Activated T-cell treated with anti-CD3 and anti-CD28 coated beads for 1 hour (primary cell): ENCODE results near the gene GPR78.
"Not testable (repeated sequence)": the region's sequence is repeated elsewhere in the genome, so short reads cannot be mapped to it uniquely, and the experiment has no call there.

ENCODE experiments used
- DNase-seq: peaks from one replicate; pipeline ENCODE4 v3.0.0-alpha.2; 2020; ENCODE audit warnings: low read depth

Gene GPR78

DNA sequence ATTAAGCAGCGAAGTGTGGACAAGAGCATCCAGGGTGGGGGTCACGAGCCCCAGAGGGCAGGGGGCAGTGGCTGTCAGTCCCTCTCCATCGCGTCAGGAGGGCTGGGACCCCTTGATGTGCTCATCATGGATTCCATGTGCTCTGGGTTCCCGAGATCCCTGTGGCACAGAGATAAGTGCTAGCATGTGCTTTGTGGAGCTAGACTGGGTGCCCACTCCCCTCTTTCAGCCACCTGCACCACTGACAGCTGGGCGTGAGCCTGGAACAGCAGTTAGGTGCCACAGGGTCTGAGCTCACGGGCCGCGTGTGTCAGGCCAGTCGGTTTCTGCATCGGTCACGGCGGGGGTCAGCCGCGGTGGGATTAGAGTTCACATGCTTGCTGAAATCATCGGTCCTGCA is 36.6 kb downstream of the GPR78 start:
- no peak for DNase-seq

DNA sequence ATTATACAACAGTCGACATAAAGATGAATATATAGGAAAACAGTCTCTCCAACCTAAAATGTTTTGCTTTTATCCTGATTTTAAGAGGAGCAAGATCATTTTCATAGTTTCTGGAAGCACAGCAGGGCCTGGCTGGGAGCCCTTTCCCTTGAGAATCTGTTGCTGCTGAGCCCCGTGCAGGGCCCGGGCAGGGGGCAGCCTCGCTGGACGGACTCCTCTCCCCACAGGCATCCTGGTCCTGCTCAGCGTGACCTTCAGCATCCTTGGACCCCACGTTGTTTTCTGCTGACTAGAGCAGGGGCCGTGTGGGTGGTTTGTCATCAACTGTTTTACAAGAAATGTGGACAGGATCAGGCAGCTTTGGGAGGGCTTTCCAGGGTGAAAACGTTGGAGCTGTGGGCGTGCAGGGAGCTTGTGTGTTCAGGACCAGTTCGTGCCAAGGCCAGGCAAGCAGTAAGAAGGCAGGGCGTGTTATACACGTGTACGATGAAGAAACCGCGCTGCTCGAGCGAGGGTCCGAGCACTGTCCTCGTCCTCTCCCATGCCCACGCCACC is 37.4 kb downstream of the GPR78 start:
- DNase-seq = no peak

DNA sequence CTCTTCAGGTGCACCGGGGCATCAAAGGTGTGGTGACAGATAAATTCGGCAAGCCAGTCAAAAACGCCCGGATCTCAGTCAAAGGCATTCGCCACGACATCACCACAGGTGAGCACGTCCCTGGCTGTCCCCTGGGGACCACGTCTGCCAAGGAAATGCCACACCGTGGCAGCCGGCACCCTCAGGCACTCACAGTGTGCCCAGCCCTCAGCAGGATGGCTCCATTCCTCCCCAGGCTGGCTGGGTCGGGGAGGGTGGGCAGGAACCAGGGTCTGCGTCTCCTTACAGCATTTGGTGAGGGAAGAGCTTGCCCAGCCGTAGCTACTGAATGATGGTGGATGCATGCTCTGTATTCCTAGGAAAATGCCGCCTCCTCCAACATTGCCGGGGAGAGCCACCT is 38.2 kb downstream of the GPR78 start:
- no peak for DNase-seq

DNA sequence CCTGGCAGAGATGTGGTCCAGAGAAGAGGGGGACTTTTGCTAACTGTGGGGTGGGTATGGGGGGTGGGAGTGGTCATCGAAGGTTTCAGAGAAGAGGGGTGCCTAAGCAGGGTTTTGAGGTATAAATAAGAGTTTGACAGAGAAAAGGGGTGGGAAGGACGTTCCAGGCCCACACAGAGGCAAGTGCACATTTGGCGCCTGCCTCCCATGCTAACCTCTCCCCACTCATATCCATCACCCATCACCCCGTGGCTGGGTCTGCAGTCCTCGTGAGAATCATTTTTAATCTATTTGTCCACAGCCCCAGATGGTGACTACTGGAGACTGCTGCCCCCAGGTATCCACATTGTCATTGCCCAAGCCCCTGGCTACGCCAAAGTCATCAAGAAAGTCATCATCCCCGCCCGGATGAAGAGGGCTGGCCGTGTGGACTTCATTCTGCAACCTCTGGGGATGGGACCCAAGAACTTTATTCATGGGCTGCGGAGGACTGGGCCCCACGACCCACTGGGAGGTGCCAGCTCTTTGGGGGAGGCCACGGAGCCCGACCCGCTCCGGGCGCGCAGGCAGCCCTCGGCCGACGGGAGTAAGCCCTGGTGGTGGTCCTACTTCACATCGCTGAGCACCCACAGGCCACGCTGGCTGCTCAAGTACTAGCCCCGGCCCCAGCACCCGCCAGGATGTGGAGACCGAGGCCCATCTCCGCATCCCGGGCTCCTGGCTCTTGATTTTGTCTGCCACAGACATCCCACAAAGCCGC is 38.9 kb downstream of the GPR78 start:
- no peak for DNase-seq

DNA sequence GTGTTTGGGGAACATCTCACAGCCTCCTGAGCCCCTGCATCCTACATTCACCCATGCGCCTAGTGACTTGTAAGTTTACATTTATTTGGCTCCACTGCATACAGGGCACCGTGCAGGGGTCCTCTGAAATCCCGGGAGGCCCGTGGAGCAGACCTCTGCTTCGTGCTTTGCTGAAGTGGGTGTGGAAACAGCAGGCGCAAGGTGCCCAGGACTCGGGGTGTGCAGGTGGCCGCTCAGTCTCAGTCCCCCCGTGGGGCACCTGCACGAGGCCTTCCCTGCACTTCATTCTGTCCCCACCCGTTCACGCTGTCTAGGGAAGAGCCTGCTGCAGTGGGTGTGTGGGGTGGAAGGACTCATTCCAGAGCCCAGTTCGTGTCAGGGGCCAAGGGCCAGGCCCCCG is 40.9 kb downstream of the GPR78 start:
- DNase-seq = not testable (repeated sequence)

DNA sequence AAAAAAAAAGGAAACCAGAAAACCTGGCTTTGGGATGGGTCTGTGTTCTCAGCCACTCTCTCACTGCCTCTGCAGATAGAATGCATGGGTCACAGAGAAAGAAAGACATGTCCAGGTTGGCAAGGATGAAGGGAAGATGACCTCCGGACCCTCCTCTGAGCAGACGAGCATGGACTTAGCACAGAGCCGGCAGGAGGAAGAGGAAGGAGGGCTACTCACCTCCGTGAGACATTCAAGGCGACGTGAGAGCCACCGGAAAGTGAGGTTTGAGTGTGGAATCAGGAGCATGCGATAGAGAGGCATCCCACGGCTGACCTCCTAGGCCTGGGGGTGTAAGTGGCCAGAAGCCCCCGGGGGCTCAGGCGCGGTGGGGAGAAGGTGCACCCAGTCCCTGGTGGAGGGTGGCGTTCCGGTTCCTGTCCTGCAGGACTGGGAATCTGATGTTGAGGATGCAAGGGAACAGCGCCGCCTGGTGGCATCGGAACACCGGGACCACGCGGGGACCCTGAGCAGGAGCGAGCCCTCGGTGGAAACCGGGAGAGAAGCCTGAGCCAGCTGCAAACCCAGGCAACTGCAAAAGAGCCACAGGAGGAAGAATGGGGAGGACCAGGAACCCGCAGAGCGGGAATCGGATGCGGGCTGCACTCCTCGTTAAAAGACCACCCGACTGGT is 44.5 kb downstream of the GPR78 start:
- DNase-seq = not testable (repeated sequence)

DNA sequence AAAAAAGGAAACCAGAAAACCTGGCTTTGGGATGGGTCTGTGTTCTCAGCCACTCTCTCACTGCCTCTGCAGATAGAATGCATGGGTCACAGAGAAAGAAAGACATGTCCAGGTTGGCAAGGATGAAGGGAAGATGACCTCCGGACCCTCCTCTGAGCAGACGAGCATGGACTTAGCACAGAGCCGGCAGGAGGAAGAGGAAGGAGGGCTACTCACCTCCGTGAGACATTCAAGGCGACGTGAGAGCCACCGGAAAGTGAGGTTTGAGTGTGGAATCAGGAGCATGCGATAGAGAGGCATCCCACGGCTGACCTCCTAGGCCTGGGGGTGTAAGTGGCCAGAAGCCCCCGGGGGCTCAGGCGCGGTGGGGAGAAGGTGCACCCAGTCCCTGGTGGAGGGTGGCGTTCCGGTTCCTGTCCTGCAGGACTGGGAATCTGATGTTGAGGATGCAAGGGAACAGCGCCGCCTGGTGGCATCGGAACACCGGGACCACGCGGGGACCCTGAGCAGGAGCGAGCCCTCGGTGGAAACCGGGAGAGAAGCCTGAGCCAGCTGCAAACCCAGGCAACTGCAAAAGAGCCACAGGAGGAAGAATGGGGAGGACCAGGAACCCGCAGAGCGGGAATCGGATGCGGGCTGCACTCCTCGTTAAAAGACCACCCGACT is 50.2 kb downstream of the GPR78 start:
- DNase-seq = not testable (repeated sequence)

DNA sequence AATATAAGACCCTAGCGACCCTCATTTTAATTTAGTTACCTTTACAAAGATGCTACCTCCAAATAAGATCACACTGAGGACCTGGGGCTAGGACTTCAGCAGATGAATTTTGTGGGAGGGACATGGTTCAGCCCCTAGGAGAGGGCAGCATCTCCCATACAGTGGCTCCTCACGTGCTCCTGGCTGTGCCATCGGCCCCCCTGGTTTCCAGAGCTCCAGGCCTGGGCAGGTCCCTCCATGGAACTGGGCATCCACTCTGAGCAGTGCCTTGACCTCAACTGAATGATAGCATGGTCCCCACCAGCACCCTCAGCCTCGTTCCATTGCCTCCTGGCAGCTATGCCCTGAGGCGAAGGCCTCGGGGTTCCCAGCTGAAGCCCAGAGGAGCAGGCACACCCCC is 51.7 kb downstream of the GPR78 start:
- not testable (repeated sequence) for DNase-seq

DNA sequence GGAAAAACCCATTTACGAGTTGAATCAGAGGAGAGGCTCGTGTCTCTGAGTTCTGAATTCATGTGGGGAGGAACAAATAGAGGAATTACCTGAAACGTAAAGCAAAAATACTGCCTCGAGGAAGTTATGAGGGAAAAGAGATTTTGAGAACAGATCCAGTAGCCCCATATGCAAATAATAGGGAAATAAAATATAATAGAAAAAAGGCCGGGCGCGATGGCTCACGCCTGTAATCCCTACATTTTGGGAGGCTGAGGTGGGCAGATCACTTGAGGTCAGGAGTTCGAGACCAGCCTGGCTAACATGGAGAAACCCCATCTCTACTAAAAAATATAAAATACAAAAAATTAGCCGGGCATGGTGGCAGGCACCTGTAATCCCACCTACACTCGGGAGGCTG is 54.6 kb downstream of the GPR78 start:
- DNase-seq = not testable (repeated sequence)

DNA sequence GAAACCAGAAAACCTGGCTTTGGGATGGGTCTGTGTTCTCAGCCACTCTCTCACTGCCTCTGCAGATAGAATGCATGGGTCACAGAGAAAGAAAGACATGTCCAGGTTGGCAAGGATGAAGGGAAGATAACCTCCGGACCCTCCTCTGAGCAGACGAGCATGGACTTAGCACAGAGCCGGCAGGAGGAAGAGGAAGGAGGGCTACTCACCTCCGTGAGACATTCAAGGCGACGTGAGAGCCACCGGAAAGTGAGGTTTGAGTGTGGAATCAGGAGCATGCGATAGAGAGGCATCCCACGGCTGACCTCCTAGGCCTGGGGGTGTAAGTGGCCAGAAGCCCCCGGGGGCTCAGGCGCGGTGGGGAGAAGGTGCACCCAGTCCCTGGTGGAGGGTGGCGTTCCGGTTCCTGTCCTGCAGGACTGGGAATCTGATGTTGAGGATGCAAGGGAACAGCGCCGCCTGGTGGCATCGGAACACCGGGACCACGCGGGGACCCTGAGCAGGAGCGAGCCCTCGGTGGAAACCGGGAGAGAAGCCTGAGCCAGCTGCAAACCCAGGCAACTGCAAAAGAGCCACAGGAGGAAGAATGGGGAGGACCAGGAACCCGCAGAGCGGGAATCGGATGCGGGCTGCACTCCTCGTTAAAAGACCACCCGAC is 55.8 kb downstream of the GPR78 start:
- not testable (repeated sequence) for DNase-seq
